ENCODE results near the gene ZNF41. TPM values are rescaled to one million over a fixed set of nuclear protein-coding genes. Genes with fewer than 3 reads are reported as not detected.

The ZNF41 gene
- total RNA-seq, 2 experiments from 2014 or later, result 11.2 to 13.5 TPM

DNA sequence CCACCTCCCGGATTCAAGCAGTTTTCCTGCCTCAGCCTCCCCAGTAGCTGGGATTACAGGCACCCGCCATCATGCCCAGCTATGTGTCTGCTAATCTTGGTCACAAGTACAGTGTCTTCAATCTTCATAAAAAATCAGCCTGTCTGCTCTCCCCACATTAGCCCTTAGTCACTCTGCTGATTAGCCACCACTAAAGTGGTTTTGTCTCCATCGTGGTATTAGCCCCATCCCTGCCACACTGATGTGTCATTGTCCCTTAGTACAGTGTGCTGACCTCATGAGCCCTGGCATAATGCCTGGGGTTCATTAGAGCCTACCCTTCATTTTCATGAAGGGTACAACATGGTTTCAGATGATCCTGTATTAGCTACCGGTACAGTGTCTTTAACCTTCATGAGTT lies 62.8 kb downstream of the ZNF41 start:
- POLR2A ChIA-PET, result no interaction called here
- H3K4me3 Mint-ChIP-seq, result no peak overlapping the region
- H3K27ac Mint-ChIP-seq, result no peak overlapping the region
- H3K27me3 Mint-ChIP-seq, result no peaks in the 10 kb centered on the region
- peaks cover 1% of the 10 kb centered on the region for H3K36me3 Mint-ChIP-seq
- peaks cover 7% of the 10 kb centered on the region for H3K9me3 Mint-ChIP-seq
- no peak for DNase-seq
- no peaks in the 10 kb centered on the region for H3K4me1 Mint-ChIP-seq
- no peak for ATAC-seq (ENCODE audit: low read depth)

GRCh38 chrX:47413179-47413594 lies 69.8 kb downstream of the ZNF41 start:
- no peak for DNase-seq
- H3K27me3 Mint-ChIP-seq, result no peaks in the 10 kb centered on the region
- no peak for ATAC-seq (ENCODE audit: low read depth)
- POLR2A ChIA-PET, result no interaction called here
- H3K4me1 Mint-ChIP-seq, result no peaks in the 10 kb centered on the region
- H3K9me3 Mint-ChIP-seq, result peaks cover 12% of the 10 kb centered on the region
- H3K36me3 Mint-ChIP-seq, result peaks cover 12% of the 10 kb centered on the region
- no peak overlapping the region for H3K27ac Mint-ChIP-seq
- no peak overlapping the region for H3K4me3 Mint-ChIP-seq

Other genes starting within 250 kb of the ZNF41 start
- 1 to 10 TPM in 1 of 2 experiments, under 1 TPM in 1; 0.83 to 1.1 TPM for gene ZNF157, start 112.6 kb downstream of the ZNF41 start, total RNA-seq
- gene ARAF, start 78.0 kb upstream of the ZNF41 start, total RNA-seq, result 10 to 100 TPM; 78.5 to 79.3 TPM
- 10 to 100 TPM; 54.9 to 56.0 TPM for gene TIMP1, start 99.2 kb upstream of the ZNF41 start, total RNA-seq
- gene SYN1, start 136.6 kb upstream of the ZNF41 start, total RNA-seq, result under 1 TPM; 0.37 to 1.00 TPM
- 10 to 100 TPM; 14.1 to 14.6 TPM for gene CFP, start 146.7 kb upstream of the ZNF41 start, total RNA-seq
- gene ELK1, start 167.3 kb upstream of the ZNF41 start, total RNA-seq, result 10 to 100 TPM; 53.5 to 54.5 TPM
- 100 to 1,000 TPM; 152 TPM for gene UXT, start 176.0 kb upstream of the ZNF41 start, total RNA-seq